NCI-H526 treated with DMSO at 0.1 percent for 48 hours (cell line): ENCODE results near the gene NNAT.

Experiments
- DNase-seq: peaks from one replicate; lab custom pipeline; 2025; lab: John Stamatoyannopoulos, UW

Gene NNAT

GRCh38 chr20:37567671-37568588 lies 46.9 kb downstream of the NNAT start:
- DNase-seq = no peak

DNA sequence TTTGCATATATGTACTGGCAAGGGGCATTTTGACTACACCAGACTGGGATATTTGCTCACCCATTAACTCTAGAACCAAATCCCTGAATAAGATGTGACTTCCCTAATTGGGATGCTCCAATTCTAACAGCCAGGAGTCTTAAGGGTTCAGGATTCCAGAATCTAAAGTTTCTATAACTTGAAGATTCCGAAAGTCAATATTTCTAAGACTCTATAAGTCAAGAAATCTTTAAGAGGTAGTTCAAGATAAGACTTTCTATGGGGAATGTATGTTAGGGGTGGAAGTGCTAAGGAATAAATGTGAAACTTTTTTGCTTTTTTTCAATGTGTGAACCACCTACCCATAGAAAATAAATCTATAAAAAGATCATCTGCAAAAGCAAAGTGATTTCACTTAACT lies 49.4 kb downstream of the NNAT start:
- no peak for DNase-seq

DNA sequence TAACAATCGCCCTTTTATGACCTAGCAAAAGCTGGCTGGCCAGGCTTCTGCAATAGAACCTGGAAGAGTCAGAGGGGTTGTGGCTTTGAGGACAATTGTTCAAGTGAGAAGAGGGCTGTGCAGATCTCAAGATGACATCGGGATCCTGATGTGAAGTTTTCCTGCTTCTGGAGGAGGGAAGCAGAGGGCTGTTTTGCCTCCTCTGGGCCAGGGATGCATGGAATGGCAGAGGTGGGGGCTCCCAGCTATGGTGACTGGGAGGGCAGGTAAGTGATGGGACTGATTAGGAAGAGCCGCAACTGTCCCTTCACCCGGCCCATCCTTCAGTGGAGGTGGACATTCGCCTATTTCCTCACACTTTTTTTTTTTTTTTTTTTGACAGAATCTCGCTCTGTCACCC lies 50.0 kb downstream of the NNAT start:
- no peak for DNase-seq
